GM12892 (cell line): ENCODE results near the gene BFSP1.

Experiments used
- DNase-seq: peaks from one replicate; pipeline ENCODE4 v3.0.0; 2011; ENCODE audit not compliant: insufficient read length
- FAIRE-seq: peaks from 2 replicates; lab custom pipeline; 2011; peaks lifted over from hg19 to GRCh38; lab: Jason Lieb, UNC
- POLR2A ChIP-seq: IDR thresholded peaks from 2 replicates; pipeline ENCODE4 v1.6.1; 2011; ENCODE audit warnings: low read depth, low read length, control low read depth
- POLR2AphosphoS5 ChIP-seq: IDR thresholded peaks from 2 replicates; pipeline ENCODE4 v1.6.1; 2011; ENCODE audit warnings: low read depth, low read length, control low read depth
- TAF1 ChIP-seq: IDR thresholded peaks from 2 replicates; pipeline ENCODE4 v1.6.1; 2011; ENCODE audit warnings: low read depth, mild to moderate bottlenecking, control low read depth, low read length, borderline replicate concordance

The BFSP1 gene

GRCh38 chr20:17534077-17534476 is 2.9 kb upstream of the BFSP1 start:
- no peak for TF ChIP-seq POLR2AphosphoS5
- no peak for TF ChIP-seq POLR2A
- FAIRE-seq: no peak
- no peak for DNase-seq

GRCh38 chr20:17533396-17533795 is 2.2 kb upstream of the BFSP1 start:
- TF ChIP-seq TAF1 (no peak), POLR2AphosphoS5 (no peak), POLR2A (no peak)
- DNase-seq (no peak), FAIRE-seq (no peak)

GRCh38 chr20:17531665-17532025 is 466 bp upstream of the BFSP1 start:
- no peak for FAIRE-seq
- no peak for DNase-seq
- TF ChIP-seq POLR2AphosphoS5 (no peak), TAF1 (no peak), POLR2A (no peak)

GRCh38 chr20:17530153-17530552 is 1.0 kb downstream of the BFSP1 start:
- TF ChIP-seq POLR2A: no peak
- TF ChIP-seq TAF1: no peak
- no peak for TF ChIP-seq POLR2AphosphoS5
- DNase-seq: no peak
- no peak for FAIRE-seq

- FAIRE-seq: no peak
- no peak for DNase-seq
- TF ChIP-seq POLR2A: no peak
Observed at GRCh38 chr20:17529586-17529985, 1.6 kb downstream of the BFSP1 start.

GRCh38 chr20:17525650-17526049 is 5.5 kb downstream of the BFSP1 start:
- FAIRE-seq (no peak), DNase-seq (no peak)
- TF ChIP-seq TAF1 (no peak), POLR2A (no peak), POLR2AphosphoS5 (no peak)

GRCh38 chr20:17525132-17525531 is 6.0 kb downstream of the BFSP1 start:
- DNase-seq (no peak), FAIRE-seq (no peak)
- no peak for TF ChIP-seq POLR2AphosphoS5
- TF ChIP-seq POLR2A: no peak
- TF ChIP-seq TAF1: no peak

- DNase-seq (no peak), FAIRE-seq (no peak)
- no peak for TF ChIP-seq POLR2A
- TF ChIP-seq POLR2AphosphoS5: no peak
Observed at GRCh38 chr20:17524560-17524959, 6.6 kb downstream of the BFSP1 start.

GRCh38 chr20:17523326-17523725 is 7.9 kb downstream of the BFSP1 start:
- TF ChIP-seq POLR2A (no peak), TAF1 (no peak), POLR2AphosphoS5 (no peak)
- FAIRE-seq (no peak), DNase-seq (no peak)

- DNase-seq (no peak), FAIRE-seq (no peak)
- TF ChIP-seq POLR2A (no peak), TAF1 (no peak), POLR2AphosphoS5 (no peak)
Observed at GRCh38 chr20:17522528-17522927, 8.7 kb downstream of the BFSP1 start.

- no peak for TF ChIP-seq TAF1
- TF ChIP-seq POLR2A: no peak
- no peak for TF ChIP-seq POLR2AphosphoS5
- FAIRE-seq: no peak
- no peak for DNase-seq
Observed at GRCh38 chr20:17520583-17520982, 10.6 kb downstream of the BFSP1 start.

- TF ChIP-seq POLR2A (no peak), TAF1 (no peak), POLR2AphosphoS5 (no peak)
- FAIRE-seq: no peak
Observed at GRCh38 chr20:17519606-17520285, 11.4 kb downstream of the BFSP1 start.

More at GRCh38 chr20:17519606-17520285, 11.4 kb downstream of the BFSP1 start:
- DNase-seq: no peak
